ENCODE results near the gene LBR. TPM values are rescaled to one million over a fixed set of nuclear protein-coding genes. Genes with fewer than 3 reads are reported as not detected.

LBR gene
- total RNA-seq, 2 experiments from 2014 or later, result 145 to 156 TPM

DNA sequence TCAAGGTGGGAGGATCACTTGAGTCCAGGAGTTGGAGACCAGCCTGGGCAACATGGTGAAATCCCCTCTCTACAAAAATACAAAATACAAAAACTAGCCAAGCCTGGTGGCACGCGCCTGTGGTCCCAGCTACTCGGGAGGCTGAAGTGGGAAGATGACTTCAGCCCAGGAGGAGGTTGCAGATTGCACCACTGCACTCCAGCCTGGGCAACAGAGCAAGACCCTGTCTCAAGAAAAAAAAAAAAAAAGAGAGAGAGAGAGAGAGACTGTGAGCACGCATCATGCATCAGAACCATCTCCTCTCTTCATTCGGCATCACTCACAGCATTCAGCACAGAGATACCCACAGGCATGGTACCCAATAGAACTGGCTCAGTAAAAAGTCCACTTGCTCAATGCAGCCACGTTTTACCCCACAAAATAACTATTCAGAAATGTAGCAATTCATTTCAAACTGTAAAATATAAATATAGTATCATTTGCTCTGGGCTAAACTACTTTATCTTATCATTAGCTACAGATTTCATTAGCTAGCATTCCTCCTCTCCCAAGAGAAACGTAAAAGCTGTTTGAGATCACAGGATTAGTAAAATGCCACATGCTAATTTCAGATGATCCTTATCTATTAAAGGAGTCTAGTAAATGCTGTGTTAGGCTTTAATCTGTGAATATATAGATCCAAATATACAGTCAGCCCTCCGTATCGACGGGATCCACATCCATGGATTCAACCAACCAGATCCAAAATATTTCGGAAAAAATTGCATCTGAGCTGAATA lies 11.7 kb downstream of the LBR start:
- ChIA-PET POLR2A (no interaction called here), CTCF (interaction anchor here (0.9 kb wide), 1 partner anchor 8 kb away, joined by 4 read pairs; no protein-coding TSS in a partner anchor)
- intact Hi-C loops (cut with micrococcal nuclease), result no loop called here
- ATAC-seq (no peak), DNase-seq (no peak)
- no peaks in the 10 kb centered on the region for H3K9me3 Mint-ChIP-seq
- TF ChIP-seq, protein P1, sequence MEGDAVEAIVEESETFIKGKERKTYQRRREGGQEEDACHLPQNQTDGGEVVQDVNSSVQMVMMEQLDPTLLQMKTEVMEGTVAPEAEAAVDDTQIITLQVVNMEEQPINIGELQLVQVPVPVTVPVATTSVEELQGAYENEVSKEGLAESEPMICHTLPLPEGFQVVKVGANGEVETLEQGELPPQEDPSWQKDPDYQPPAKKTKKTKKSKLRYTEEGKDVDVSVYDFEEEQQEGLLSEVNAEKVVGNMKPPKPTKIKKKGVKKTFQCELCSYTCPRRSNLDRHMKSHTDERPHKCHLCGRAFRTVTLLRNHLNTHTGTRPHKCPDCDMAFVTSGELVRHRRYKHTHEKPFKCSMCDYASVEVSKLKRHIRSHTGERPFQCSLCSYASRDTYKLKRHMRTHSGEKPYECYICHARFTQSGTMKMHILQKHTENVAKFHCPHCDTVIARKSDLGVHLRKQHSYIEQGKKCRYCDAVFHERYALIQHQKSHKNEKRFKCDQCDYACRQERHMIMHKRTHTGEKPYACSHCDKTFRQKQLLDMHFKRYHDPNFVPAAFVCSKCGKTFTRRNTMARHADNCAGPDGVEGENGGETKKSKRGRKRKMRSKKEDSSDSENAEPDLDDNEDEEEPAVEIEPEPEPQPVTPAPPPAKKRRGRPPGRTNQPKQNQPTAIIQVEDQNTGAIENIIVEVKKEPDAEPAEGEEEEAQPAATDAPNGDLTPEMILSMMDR (IDR thresholded peaks at IDR 0.05), result no peak
- no peak overlapping the region for H3K27ac Mint-ChIP-seq
- no peak overlapping the region for H3K4me3 Mint-ChIP-seq
- peaks cover 64% of the 10 kb centered on the region for H3K36me3 Mint-ChIP-seq (ENCODE audit: low read depth)
- H3K27me3 Mint-ChIP-seq, result no peaks in the 10 kb centered on the region
- H3K4me1 Mint-ChIP-seq (ENCODE audit: low read depth), result peaks cover 14% of the 10 kb centered on the region

DNA sequence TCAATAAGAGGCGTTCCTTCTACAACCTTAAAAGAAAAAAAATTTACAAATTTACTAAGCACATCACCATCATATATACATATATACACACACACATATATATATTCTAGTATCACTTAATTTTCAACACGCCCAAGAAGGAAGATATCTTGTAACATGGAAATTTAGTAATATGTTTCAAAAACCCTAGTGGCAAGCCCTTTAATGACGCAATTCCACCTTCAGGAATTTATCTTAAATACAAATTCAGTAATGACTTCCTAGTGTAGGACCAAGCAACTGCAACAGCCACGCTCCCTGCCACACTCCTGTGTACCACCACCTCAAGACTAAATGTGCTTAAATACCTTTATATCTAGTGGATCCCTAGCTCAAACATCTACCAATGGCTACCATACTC lies 12.5 kb downstream of the LBR start:
- TF ChIP-seq, protein P1 (IDR thresholded peaks at IDR 0.05), result no peak
- Mint-ChIP-seq H3K4me1 (ENCODE audit: low read depth) (peaks cover 15% of the 10 kb centered on the region), H3K9me3 (no peaks in the 10 kb centered on the region), H3K4me3 (no peak overlapping the region), H3K36me3 (ENCODE audit: low read depth) (peaks cover 62% of the 10 kb centered on the region), H3K27me3 (no peaks in the 10 kb centered on the region), H3K27ac (no peak overlapping the region)
- CTCF ChIA-PET, result interaction anchor here (1.2 to 2.6 kb wide), 2 partner anchors 10 to 11 kb away, joined by 3 to 7 read pairs; no protein-coding TSS in a partner anchor
- intact Hi-C loops (cut with micrococcal nuclease), result no loop called here
- POLR2A ChIA-PET, result no interaction called here
- DNase-seq (no peak), ATAC-seq (no peak)

DNA sequence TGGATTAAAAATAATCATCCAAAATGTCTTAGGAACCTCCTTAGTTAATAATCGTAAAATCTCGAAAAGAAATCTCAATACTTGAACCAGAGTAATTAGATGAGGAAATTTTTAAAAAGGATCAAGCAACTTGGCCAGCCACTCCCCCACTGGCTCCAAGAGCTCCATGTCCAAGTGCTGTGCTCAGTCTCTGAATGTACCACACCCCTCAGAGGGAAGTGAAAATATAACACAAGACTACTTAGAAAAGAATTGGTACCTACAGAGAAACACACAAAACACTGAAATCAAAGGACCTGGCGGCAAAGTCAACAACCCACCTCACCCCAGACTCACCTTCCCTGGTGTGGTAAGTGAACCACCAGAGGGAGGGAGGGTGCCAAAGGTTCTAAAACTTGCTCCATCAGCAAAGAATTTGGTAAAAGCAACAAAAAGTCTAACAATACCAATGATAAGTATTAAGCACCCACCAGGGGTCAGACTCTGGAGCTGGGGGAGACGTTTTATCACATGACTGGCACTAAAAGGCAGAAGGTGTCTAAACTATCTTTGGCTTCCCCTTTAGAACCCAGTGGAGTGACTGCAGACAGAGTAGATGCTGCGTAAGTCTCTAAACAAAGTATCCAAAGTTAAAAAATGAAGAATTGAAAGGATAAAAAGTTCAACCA lies 14.0 kb downstream of the LBR start:
- peaks cover 12% of the 10 kb centered on the region for H3K4me1 Mint-ChIP-seq (ENCODE audit: low read depth)
- intact Hi-C loops (cut with micrococcal nuclease), result no loop called here
- CTCF ChIA-PET, result interaction anchor here (1.3 to 2.6 kb wide), 2 partner anchors 11 to 16 kb away, joined by 4 to 7 read pairs; no protein-coding TSS in a partner anchor
- ATAC-seq, result no peak
- no peak for DNase-seq
- no peak overlapping the region for H3K27ac Mint-ChIP-seq
- peaks cover 63% of the 10 kb centered on the region for H3K36me3 Mint-ChIP-seq (ENCODE audit: low read depth)
- H3K4me3 Mint-ChIP-seq, result no peak overlapping the region
- H3K9me3 Mint-ChIP-seq, result no peaks in the 10 kb centered on the region
- TF ChIP-seq, protein P1 (IDR thresholded peaks at IDR 0.05), result no peak
- no peaks in the 10 kb centered on the region for H3K27me3 Mint-ChIP-seq
- POLR2A ChIA-PET, result interaction anchor here (1.2 kb wide), 1 partner anchor 15 kb away, joined by 3 read pairs; no protein-coding TSS in a partner anchor

DNA sequence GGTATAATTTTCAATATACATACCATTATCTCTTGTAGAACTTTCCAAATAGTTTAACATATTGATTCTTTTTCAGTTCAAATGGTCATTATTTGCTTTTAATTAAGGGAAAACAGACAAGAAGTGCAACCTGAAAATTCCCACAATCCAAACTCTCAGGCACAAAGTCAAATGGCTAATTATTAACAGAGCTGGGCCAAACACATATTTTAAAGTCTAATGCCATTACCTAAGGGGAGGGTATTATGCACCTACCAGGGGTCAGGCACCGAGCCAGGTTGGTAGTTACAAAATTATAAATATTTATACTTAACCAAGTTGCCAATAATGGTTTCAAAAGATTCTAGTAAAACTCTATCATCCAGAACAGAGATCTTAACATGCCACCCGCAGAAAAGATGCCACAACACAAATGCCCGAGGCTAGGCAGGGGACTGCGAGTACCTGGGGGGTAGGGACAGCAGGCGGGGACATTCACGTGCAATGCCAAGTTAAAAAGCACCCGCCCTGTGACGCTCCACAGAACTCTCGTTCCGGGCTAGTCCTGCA lies 15.0 kb downstream of the LBR start:
- Mint-ChIP-seq H3K27ac (no peak overlapping the region), H3K4me3 (no peak overlapping the region), H3K27me3 (no peaks in the 10 kb centered on the region), H3K36me3 (ENCODE audit: low read depth) (peaks cover 62% of the 10 kb centered on the region), H3K9me3 (no peaks in the 10 kb centered on the region), H3K4me1 (ENCODE audit: low read depth) (peaks cover 13% of the 10 kb centered on the region)
- ATAC-seq (no peak), DNase-seq (no peak)
- TF ChIP-seq, protein P1 (IDR thresholded peaks at IDR 0.05), result no peak
- intact Hi-C loops (cut with micrococcal nuclease), result no loop called here
- ChIA-PET POLR2A (no interaction called here), CTCF (interaction anchor here (2.6 kb wide), 1 partner anchor 12 kb away, joined by 7 read pairs; no protein-coding TSS in a partner anchor)
